Measurements from ENCODE around the gene IRF6.

The IRF6 gene

DNA sequence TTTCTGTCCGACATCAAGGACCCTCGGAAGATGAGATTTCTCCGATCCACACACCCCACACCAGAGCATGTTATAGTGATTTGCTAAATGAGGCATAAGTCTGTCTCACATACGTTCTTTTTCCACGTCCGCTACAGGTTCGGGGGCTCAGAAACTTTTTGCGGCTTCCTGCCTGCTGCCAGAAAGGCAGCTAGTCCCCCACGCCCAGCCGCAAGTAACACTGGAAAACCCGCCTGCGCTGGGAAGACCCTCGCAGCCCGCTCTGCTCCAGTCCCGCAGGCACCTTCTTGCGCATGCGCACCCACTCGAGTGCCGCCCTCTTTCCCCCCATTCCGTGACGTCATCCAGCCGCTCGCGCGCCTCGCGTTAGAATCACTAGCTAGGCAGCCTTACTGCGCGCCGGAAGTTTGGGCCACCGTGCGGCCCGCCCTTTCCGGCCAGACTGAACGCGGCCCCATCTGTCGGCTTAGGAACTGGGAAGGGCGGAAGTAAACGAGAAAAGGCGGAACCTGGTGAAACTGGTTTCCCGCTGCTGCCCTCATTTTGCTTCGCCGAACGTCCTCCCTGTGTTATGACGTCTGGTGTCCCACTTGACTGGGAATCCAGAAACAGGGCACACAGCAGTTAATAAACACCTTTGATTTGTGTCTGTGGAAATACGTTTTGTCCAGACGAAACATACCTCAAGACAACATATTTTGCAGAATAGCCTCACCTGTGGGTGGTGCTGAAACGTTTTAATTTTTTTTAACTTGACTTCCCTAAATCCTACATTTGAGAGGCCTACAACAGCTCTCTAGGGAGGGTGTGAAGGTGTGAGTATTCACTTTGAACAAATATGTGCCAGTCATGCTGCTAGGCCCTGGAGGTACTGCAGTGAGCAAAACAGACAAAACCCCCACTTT lies 21.4 kb downstream of the IRF6 start, which contains the start of gene C1orf74:
TSS of gene C1orf74 (minus strand) at position 295 of the 905 bp plus-strand sequence. CDS start 925 bp downstream, outside the sequence.
- ATAC-seq (peak; percentile 98), DNase-seq (peak; percentile 99)
- Mint-ChIP-seq H3K27me3 (no peaks in the 10 kb centered on the region), H3K4me3 (peak within 1 kb of the TSS; percentile 81 to 92), H3K4me1 (peaks cover 52% of the 10 kb centered on the region), H3K9me3 (no peaks in the 10 kb centered on the region), H3K27ac (peak within 1 kb of the TSS; percentile 89 to 97)

DNA sequence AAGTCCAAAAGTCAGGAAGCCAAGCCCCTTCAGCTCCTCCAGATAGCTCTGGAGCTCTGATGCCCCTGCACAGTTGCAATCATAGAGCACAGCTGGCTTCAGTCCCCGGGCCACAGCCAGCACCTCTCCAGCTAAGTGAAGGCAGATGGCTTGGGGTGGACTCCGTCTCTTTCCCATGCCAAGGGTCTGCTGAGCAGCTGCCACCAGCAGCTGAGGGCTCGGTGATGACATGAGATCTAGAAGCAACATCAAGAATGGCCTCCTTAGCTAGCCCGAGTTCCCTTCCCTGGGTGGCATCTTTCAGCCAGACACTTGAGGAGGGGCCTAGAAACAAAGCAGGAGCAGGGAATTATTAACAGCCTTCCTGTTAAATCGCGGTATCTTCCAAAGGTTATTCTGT lies 22.6 kb downstream of the IRF6 start:
- Mint-ChIP-seq H3K4me3 (peak overlapping the region; percentile 81 to 92), H3K27ac (peak overlapping the region in 1 of 2 donors; percentile 97), H3K27me3 (no peaks in the 10 kb centered on the region), H3K4me1 (peaks cover 64% of the 10 kb centered on the region), H3K9me3 (no peaks in the 10 kb centered on the region)
- ATAC-seq (no peak), DNase-seq (no peak)

DNA sequence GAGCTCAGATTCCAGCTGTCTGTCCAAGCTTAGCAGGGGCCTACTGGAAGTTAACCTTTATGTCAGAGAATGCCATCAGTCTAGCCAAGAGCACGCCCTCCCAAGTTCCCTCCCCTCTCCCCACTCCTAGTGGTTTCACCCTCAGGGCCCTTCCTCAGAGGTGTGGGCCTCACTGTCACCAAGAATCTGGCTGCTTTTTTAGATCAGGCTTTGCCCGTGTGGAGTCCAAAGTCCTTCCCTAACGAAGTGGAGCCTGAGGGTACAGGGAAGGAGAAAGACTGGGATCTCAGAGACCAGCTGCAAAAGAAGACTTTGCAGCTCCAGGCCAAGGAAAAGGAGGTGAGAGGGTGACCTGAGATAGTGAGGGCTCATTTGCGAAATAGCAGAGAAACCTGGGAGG lies 25.7 kb downstream of the IRF6 start:
- ATAC-seq (no peak), DNase-seq (no peak)
- peaks cover 78% of the 10 kb centered on the region for H3K4me1 Mint-ChIP-seq
- H3K9me3 Mint-ChIP-seq: no peaks in the 10 kb centered on the region
- peak overlapping the region in 1 of 2 donors; percentile 80 for H3K27ac Mint-ChIP-seq
- H3K4me3 Mint-ChIP-seq: no peak overlapping the region
- H3K27me3 Mint-ChIP-seq: no peaks in the 10 kb centered on the region

DNA sequence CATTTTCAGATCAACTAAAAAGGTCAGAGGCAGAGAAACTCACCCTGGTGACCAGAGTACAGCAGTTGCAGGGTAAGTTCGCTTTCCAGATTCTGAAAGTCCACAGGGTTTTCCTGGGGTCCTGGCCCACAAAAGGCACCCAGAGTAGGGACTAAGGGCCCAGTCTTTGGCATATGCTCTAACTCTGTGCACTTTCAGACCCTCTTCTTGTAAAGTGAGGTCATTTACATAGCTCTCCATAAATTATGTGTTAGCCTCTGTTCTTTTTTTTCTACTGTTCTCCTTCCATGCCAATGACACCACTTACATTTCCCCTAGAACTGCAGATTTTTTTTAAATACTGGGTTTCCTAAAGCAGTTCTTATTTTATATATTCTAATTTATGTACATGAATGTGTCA lies 27.8 kb downstream of the IRF6 start:
- H3K4me1 Mint-ChIP-seq: peaks cover 57% of the 10 kb centered on the region
- no peak for ATAC-seq

DNA sequence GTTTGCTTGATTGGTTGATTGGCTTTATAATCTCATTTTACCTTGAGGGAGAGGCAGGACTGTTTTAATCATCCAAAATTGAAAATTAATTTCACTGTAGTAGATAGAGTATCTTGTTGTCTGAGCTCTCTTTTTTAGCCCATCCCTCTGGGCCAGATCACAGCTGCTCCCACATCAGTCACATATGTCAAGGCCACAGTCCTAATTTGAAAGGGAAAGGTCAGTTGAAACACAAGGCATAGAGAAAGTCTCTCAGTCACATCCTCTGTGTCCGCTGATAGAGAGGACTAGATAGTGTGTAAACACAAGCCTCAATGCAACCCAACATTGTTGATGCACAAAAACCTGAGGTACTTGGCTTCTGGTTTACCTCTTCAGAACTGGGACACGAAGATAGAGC lies 28.4 kb downstream of the IRF6 start:
- peak overlapping the region in 1 of 2 donors; percentile 16 for H3K27ac Mint-ChIP-seq
- H3K4me1 Mint-ChIP-seq: peaks cover 52% of the 10 kb centered on the region
- H3K27me3 Mint-ChIP-seq: no peaks in the 10 kb centered on the region
- ATAC-seq (no peak), DNase-seq (no peak)
- no peak overlapping the region for H3K4me3 Mint-ChIP-seq
- no peaks in the 10 kb centered on the region for H3K9me3 Mint-ChIP-seq

More for the DNA sequence above, 27.8 kb downstream of the IRF6 start:
- Mint-ChIP-seq H3K4me3 (no peak overlapping the region), H3K9me3 (no peaks in the 10 kb centered on the region), H3K27me3 (no peaks in the 10 kb centered on the region), H3K27ac (peak overlapping the region in 1 of 2 donors; percentile 20)
- DNase-seq: no peak

DNA sequence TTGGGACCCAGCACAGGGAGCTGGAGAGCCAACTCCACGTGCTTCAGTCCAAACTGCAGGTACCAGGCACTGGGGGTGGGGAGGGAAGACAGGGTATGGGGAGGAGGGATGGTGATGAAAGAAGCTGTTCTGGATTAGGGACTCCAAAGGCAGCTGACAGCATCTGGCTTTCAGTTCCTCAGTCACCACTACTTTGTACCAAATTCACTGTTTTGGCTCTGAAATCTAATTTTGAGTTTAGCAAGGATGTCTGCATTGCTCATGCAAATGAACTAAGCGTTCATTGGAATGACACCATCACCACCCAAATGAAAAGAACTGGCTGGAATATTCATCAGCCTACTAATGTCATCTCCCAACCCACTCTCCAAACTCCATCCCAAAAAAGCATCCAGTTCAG lies 30.3 kb downstream of the IRF6 start:
- ATAC-seq (no peak), DNase-seq (no peak)
- no peak overlapping the region for H3K4me3 Mint-ChIP-seq
- H3K9me3 Mint-ChIP-seq: no peaks in the 10 kb centered on the region
- H3K4me1 Mint-ChIP-seq: peaks cover 37% of the 10 kb centered on the region
- no peaks in the 10 kb centered on the region for H3K27me3 Mint-ChIP-seq
- H3K27ac Mint-ChIP-seq: peak overlapping the region in 1 of 2 donors; percentile 10

DNA sequence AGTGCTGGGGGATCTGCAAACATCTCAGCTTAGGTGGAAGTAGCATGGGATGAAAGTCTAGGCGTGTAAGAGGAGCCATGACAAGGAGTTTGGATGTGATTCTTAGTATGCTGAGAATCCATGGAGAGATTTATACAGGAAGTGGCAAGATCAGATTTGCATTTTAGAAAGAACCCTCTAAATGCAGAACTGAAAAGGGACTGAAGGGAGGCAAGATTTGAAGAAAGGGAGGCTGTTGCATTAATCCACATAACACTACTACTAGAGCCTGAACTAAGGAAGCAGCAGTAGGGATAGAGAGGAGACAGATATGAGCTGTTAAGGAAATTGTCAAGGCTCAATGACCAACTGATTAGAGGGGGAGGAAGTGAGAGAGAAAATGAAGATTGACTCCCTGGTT lies 31.4 kb downstream of the IRF6 start:
- DNase-seq (no peak), ATAC-seq (no peak)
- Mint-ChIP-seq H3K27ac (peak overlapping the region; percentile 28 to 64), H3K9me3 (no peaks in the 10 kb centered on the region), H3K4me3 (no peak overlapping the region), H3K4me1 (peaks cover 26% of the 10 kb centered on the region), H3K27me3 (no peaks in the 10 kb centered on the region)

DNA sequence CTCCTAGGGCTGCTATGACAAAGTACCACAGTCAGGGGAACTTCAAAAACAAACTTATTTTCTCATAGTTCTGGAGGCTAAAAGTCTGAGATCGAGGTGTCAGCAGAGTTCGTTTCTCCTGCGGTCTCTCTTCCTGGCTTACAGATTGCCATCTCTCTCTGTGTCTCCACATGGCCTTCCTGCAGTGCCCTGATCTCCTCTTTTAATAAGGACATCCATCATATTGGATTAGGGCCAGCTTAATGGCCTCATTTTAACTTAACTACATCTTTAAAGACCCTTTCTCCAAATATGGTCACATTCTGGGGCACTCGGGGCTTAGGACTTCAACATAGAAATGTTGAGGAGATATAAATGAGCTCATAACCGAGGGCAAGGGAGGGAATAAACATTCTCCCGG lies 33.8 kb downstream of the IRF6 start:
- H3K9me3 Mint-ChIP-seq: no peaks in the 10 kb centered on the region
- no peak overlapping the region for H3K4me3 Mint-ChIP-seq
- H3K4me1 Mint-ChIP-seq: peaks cover 9% of the 10 kb centered on the region
- no peaks in the 10 kb centered on the region for H3K27me3 Mint-ChIP-seq
- ATAC-seq (no peak), DNase-seq (no peak)
- H3K27ac Mint-ChIP-seq: peak overlapping the region in 1 of 2 donors; percentile 1

DNA sequence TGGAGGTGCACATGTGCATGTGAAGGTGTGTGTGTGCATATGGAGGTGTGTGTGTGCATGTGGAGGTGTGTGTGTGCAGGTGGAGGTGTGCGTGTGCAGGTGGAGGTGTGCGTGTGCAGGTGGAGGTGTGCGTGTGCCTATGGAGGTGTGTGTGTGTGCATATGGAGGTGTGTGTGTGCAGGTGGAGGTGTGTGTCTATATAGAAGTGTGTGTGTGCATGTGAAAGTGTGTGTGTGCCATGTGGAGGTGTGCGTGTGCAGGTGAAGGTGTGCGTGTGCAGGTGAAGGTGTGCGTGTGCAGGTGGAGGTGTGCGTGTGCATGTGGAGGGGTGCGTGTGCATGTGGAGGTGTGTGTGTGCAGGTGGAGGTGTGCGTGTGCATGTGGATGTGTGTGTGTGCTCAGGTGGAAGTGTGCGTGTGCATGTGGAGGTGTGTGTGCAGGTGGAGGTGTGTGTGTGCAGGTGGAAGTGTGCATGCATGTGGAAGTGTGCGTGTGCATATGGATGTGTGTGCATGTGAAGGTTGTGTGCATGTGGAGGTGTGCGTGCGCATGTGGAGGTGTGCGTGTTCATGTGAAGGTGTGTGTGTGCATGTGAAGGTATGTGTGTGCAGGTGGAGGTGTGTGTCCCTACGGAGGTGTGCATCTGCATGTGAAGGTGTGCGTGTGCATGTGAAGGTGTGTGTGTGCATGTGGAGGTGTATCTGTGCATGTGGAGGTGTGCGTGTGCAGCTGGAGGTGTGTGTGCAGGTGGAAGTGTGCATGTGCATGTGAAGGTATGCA lies 35.1 kb downstream of the IRF6 start:
- H3K4me1 Mint-ChIP-seq: peaks cover 20% of the 10 kb centered on the region
- no peaks in the 10 kb centered on the region for H3K27me3 Mint-ChIP-seq
- no peaks in the 10 kb centered on the region for H3K9me3 Mint-ChIP-seq
- DNase-seq (no peak), ATAC-seq (no peak)
- H3K27ac Mint-ChIP-seq: no peak overlapping the region
- no peak overlapping the region for H3K4me3 Mint-ChIP-seq

DNA sequence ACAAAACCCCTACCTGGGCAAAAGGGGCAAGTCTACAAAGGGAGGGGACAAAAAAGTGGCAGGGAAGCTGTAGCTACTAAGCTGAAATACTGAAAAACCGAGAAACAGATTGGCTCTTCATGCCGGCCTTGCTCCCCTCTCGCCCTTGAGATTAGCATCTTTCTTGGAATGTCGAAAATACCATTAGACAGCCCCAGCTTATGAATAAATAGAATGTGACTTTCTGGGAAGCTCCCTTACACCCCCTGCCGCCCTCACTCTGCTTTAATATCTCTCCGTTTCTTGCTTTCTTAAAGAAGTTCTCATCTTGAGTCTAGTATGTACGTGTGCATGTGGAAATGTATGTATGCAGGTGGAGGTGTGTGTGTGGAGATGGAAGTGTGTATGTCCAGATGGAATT lies 36.0 kb downstream of the IRF6 start:
- H3K27ac Mint-ChIP-seq: no peak overlapping the region
- peaks cover 28% of the 10 kb centered on the region for H3K4me1 Mint-ChIP-seq
- no peaks in the 10 kb centered on the region for H3K27me3 Mint-ChIP-seq
- DNase-seq (no peak), ATAC-seq (no peak)
- no peaks in the 10 kb centered on the region for H3K9me3 Mint-ChIP-seq
- H3K4me3 Mint-ChIP-seq: no peak overlapping the region

DNA sequence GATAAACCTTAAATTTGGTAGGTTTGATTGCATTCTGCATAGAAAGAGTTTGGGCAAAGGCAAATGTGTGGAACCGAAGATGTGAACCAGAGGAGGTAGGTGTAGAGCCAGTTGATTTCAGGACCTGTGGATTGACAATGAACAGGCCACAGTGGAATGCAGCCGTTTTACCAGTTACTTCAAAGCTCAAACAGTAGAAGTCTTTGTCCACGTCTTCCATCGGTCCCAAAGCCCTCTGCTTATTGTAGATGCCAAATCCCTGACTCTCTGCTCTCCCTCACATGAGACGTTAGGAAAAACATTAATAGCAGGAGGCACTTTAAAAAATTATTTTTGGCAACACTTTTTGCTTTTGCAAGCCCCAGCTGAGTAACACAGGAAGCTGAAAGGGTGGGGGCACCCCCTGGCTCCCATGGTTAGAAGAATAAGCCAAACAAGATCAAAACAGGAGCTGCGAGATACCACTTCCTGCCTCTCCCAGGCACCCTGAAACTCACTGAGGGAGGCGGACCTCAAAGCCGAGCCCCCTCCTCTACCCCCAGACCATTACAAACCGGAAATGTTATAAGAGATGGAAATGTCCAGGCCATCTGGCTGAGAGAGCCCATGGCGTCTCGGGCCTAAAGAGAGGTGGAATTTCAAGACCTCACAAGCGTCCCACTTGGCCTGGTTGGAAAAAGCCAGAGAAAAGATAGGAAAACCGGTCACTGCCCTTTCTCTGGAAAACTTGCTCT lies 36.6 kb downstream of the IRF6 start:
- no peaks in the 10 kb centered on the region for H3K9me3 Mint-ChIP-seq
- peak; percentile 78 for ATAC-seq
- no peak overlapping the region for H3K4me3 Mint-ChIP-seq
- peaks cover 33% of the 10 kb centered on the region for H3K4me1 Mint-ChIP-seq
- H3K27ac Mint-ChIP-seq: no peak overlapping the region
- H3K27me3 Mint-ChIP-seq: no peaks in the 10 kb centered on the region
- DNase-seq: peak; percentile 66 to 87

DNA sequence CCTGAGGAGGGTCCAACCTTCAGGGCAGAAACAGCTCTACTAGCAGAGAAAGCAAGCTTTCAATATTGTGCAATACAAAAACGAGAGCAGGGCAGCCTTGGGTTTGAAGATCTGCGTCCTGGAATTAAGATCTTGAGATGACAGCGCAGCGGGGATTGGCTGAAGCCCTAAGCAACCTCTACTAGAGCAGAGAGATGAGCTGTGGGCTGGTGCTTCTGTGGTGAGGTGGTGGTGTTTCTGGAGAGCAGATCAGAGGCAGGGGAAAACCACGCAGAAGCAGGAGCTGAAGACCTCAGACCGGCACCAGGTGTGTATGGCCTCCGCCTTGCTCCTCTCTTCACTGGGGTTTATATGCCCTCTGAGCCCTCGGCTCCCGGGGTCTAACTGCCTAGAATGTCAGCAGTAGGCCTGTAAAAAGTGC lies 37.6 kb downstream of the IRF6 start:
- Mint-ChIP-seq H3K4me1 (peaks cover 42% of the 10 kb centered on the region), H3K9me3 (no peaks in the 10 kb centered on the region), H3K27ac (no peak overlapping the region), H3K27me3 (no peaks in the 10 kb centered on the region), H3K4me3 (no peak overlapping the region)
- DNase-seq (peak; percentile 85 to 95), ATAC-seq (peak; percentile 90)

DNA sequence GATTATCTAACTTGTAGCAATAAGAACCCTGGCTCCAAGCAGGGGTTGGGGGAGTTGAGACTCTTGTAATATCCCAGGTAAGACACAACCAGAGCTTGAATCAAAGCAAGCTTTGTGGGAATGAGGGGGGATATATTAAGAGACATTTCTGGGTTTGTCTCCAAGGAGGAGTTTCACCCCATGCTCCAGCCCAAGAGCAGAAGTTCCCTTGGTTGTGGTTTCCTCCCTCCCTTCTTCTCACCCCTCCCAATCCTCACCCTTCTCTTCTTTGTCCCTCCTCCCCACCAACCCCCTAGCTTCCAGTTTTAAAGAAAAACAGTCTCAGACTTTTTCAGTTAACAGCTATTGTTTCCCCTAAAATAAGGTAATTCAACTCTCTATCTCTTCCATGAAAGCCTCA lies 38.2 kb downstream of the IRF6 start:
- H3K4me3 Mint-ChIP-seq: no peak overlapping the region
- H3K27ac Mint-ChIP-seq: peak overlapping the region in 1 of 2 donors; percentile 34
- H3K27me3 Mint-ChIP-seq: no peaks in the 10 kb centered on the region
- ATAC-seq (no peak), DNase-seq (no peak)
- H3K9me3 Mint-ChIP-seq: no peaks in the 10 kb centered on the region
- H3K4me1 Mint-ChIP-seq: peaks cover 48% of the 10 kb centered on the region

DNA sequence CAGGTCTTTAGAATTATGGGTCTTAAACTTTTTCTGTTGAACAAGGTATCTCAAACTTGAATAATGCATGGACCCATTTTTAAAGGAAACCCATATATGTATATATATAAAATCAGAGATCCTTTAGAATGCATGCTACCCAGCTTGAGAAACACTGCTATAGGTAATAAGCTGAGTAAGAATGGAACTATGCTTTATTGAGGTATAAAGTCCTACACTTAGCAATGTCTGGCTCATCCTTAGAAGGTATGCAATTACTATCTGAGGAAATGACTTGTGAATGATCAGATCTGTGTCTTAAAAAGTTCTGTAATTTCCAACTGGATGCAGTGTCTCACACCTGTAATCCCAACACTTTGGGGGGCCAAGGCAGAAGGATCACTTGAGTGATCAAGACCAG lies 38.8 kb downstream of the IRF6 start:
- Mint-ChIP-seq H3K9me3 (no peaks in the 10 kb centered on the region), H3K4me3 (peak overlapping the region in 1 of 2 donors; percentile 65), H3K27ac (peak overlapping the region; percentile 34 to 77), H3K4me1 (peaks cover 55% of the 10 kb centered on the region), H3K27me3 (no peaks in the 10 kb centered on the region)
- DNase-seq (no peak), ATAC-seq (peak; percentile 11)

DNA sequence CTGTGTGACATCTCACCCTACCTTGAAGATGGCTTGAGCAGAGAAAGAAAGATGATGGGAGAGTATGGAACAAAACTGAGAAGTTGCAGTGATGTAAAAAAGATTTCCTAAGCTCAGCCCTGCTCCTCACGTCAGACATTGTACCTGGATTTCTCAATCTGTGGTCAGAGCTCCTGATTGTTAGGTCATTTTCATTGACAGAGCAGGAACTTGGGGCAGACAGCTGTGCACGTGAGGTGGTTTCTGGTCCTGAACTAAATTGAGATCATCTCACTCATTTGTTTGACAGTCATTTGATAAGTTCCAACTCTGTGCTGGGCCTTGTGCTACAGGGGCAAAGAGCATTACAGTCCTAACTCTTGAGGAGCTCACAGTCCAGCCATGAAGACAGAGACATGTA lies 39.9 kb downstream of the IRF6 start:
- Mint-ChIP-seq H3K27ac (peak overlapping the region in 1 of 2 donors; percentile 69), H3K27me3 (no peaks in the 10 kb centered on the region), H3K4me3 (peak overlapping the region in 1 of 2 donors; percentile 65), H3K4me1 (peaks cover 65% of the 10 kb centered on the region), H3K9me3 (no peaks in the 10 kb centered on the region)
- ATAC-seq (no peak), DNase-seq (no peak)

Measured in stimulated activated naive CD8-positive, alpha-beta T cell treated with anti-CD3 and anti-CD28 coated beads, Interleukin-15, amount 100 ng/mL, for 72 hours (primary cell).